ENCODE measurements around the gene UNC50. TPM values are rescaled to one million over a fixed set of nuclear protein-coding genes. Genes with fewer than 3 reads are reported as not detected.

UNC50 gene
- polyA plus RNA-seq, 2 of the 4 experiments (the other 2 are of a cell fraction) = 57.0 to 90.6 TPM

DNA sequence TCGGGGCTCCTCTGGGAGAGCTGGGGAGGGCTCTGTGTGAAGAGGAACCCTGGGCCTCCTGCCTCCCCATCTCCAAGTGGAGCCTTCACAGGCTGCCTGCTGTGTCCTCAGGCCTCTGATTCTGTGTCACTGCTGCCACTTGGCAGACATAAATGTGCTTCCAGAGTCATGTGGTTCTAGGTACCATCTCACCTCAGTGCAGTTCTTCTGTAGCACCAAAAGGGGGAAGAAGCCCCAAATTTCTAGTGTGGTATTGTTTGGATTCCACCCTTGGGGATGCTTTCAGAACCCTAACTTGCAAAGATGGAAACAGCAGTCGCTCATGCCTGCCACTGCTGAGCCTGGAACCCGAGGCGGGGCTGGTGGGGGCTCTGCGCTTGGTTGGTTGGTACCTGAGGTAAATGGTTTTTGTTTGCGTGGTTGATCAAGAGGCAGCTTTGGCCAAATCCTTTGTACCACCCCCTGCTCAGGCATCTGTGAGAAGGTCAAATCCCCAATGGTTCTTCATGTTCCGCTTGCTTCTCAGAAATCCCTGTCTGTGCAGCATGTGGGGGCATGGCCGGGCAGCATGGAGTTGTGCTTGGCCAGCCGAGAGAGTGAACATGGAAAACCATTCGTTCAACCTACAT lies 27.6 kb upstream of the UNC50 start:
- FAIRE-seq (no peak), DNase-seq (ENCODE audit: low read depth in 1 of 2, low spot score in 1 of 2) (no peak), ATAC-seq (peak in 1 of 2 experiments; percentile 43; a peak in 2 of 6 replicates)
- Histone ChIP-seq H3K4me1 (no peaks in the 10 kb centered on the region), H3K4me2 (no peak overlapping the region), H3K4me3 (no peak overlapping the region), H3K9me3 (no peaks in the 10 kb centered on the region), H3K27ac (no peak overlapping the region)
- 92% methylated on average over 9 of the region's 10 CpGs for WGBS (ENCODE audit: missing lambda C conversion rate)
- no peak for TF ChIP-seq HEYL (CRISPR knock-in tag; IDR thresholded peaks at IDR 0.05)
- TF ChIP-seq CEBPB (IDR thresholded peaks at IDR 0.05) = no peak
- TF ChIP-seq, protein P1, sequence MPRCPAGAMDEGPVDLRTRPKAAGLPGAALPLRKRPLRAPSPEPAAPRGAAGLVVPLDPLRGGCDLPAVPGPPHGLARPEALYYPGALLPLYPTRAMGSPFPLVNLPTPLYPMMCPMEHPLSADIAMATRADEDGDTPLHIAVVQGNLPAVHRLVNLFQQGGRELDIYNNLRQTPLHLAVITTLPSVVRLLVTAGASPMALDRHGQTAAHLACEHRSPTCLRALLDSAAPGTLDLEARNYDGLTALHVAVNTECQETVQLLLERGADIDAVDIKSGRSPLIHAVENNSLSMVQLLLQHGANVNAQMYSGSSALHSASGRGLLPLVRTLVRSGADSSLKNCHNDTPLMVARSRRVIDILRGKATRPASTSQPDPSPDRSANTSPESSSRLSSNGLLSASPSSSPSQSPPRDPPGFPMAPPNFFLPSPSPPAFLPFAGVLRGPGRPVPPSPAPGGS (IDR thresholded peaks at IDR 0.05) = no peak
- ChIA-PET CTCF (interaction anchor here (3.6 kb wide), 1 partner anchor 11 kb away, joined by 20 read pairs; no protein-coding TSS in a partner anchor), POLR2A (no interaction called here)

GRCh38 chr2:98582523-98582922 lies 25.9 kb upstream of the UNC50 start:
- ChIA-PET POLR2A (no interaction called here), CTCF (no interaction called here)
- FAIRE-seq = no peak
- no peaks in the 10 kb centered on the region for H3K4me1 ChIP-seq
- WGBS (ENCODE audit: missing lambda C conversion rate) = 93% methylated on average over 9 of the region's 9 CpGs
- TF ChIP-seq POLR2A (IDR thresholded peaks at IDR 0.05; ENCODE audit: low read length) (no peak), CBX8 (IDR thresholded peaks at IDR 0.05) (no peak), POLR2AphosphoS2 (conservative IDR thresholded peaks at IDR 0.05; ENCODE audit: low read length) (no peak), ESRRA (IDR thresholded peaks at IDR 0.05; ENCODE audit: borderline replicate concordance, low read length) (no peak)
- TF ChIP-seq, protein P2, sequence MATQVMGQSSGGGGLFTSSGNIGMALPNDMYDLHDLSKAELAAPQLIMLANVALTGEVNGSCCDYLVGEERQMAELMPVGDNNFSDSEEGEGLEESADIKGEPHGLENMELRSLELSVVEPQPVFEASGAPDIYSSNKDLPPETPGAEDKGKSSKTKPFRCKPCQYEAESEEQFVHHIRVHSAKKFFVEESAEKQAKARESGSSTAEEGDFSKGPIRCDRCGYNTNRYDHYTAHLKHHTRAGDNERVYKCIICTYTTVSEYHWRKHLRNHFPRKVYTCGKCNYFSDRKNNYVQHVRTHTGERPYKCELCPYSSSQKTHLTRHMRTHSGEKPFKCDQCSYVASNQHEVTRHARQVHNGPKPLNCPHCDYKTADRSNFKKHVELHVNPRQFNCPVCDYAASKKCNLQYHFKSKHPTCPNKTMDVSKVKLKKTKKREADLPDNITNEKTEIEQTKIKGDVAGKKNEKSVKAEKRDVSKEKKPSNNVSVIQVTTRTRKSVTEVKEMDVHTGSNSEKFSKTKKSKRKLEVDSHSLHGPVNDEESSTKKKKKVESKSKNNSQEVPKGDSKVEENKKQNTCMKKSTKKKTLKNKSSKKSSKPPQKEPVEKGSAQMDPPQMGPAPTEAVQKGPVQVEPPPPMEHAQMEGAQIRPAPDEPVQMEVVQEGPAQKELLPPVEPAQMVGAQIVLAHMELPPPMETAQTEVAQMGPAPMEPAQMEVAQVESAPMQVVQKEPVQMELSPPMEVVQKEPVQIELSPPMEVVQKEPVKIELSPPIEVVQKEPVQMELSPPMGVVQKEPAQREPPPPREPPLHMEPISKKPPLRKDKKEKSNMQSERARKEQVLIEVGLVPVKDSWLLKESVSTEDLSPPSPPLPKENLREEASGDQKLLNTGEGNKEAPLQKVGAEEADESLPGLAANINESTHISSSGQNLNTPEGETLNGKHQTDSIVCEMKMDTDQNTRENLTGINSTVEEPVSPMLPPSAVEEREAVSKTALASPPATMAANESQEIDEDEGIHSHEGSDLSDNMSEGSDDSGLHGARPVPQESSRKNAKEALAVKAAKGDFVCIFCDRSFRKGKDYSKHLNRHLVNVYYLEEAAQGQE (IDR thresholded peaks at IDR 0.05) = no peak
- TF ChIP-seq, protein P3, sequence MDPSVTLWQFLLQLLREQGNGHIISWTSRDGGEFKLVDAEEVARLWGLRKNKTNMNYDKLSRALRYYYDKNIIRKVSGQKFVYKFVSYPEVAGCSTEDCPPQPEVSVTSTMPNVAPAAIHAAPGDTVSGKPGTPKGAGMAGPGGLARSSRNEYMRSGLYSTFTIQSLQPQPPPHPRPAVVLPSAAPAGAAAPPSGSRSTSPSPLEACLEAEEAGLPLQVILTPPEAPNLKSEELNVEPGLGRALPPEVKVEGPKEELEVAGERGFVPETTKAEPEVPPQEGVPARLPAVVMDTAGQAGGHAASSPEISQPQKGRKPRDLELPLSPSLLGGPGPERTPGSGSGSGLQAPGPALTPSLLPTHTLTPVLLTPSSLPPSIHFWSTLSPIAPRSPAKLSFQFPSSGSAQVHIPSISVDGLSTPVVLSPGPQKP (IDR thresholded peaks at IDR 0.05; ENCODE audit: low read depth, low read length) = no peak
- no peak for ATAC-seq
- H3K4me2 ChIP-seq = no peak overlapping the region
- H3K27ac ChIP-seq = no peak overlapping the region
- no peak overlapping the region for H3K4me3 ChIP-seq
- DNase-seq (ENCODE audit: low read depth in 1 of 2, low spot score in 1 of 2) = no peak
- H3K9me3 ChIP-seq = no peaks in the 10 kb centered on the region

DNA sequence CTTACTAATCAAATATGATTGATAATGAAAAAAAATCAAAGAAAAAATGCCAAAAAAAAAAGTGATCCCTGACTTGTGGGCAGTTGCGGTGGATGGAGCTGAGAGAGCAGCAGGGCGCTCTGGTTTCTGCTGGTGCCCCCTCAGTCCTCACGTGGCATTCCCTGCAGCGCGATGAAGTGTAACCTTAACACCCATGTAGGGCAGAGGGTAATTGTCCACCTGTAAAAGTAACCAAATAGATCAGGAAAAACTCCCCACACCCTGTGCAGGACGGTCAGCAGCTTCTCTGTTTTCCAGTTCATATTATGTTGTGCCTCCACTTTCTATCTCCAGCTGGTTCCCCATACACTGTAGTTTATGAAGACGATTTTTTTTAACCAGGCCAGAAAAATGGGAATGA lies 25.1 kb upstream of the UNC50 start:
- DNase-seq (ENCODE audit: low read depth in 1 of 2, low spot score in 1 of 2) = no peak
- Histone ChIP-seq H3K4me3 (no peak overlapping the region), H3K9me3 (no peaks in the 10 kb centered on the region), H3K4me2 (no peak overlapping the region), H3K27ac (no peak overlapping the region), H3K4me1 (no peaks in the 10 kb centered on the region)
- POLR2A ChIA-PET = no interaction called here
- no peak for FAIRE-seq
- ATAC-seq = no peak
- WGBS (ENCODE audit: missing lambda C conversion rate) = 93% methylated on average over 7 of the region's 7 CpGs
- TF ChIP-seq USF2 (IDR thresholded peaks at IDR 0.05) (no peak), KDM5A (IDR thresholded peaks at IDR 0.05) (no peak), ZNF302 (CRISPR knock-in tag; IDR thresholded peaks at IDR 0.05) (no peak), FOXS1 (CRISPR knock-in tag; IDR thresholded peaks at IDR 0.05) (no peak), ZFP36 (IDR thresholded peaks at IDR 0.05; ENCODE audit: borderline replicate concordance, partially characterized antibody) (no peak), TP53 (CRISPR knock-in tag; IDR thresholded peaks at IDR 0.05) (no peak), HOXA7 (CRISPR knock-in tag; IDR thresholded peaks at IDR 0.05) (no peak), CBX8 (IDR thresholded peaks at IDR 0.05) (no peak), GATA3 (IDR thresholded peaks at IDR 0.05; ENCODE audit: borderline replicate concordance) (no peak), NR3C1 (IDR thresholded peaks at IDR 0.05) (no peak), MAZ (IDR thresholded peaks at IDR 0.05; ENCODE audit: borderline replicate concordance, low read depth, low read length) (no peak), CHD4 (IDR thresholded peaks at IDR 0.05; ENCODE audit: borderline replicate concordance) (no peak), MYC (IDR thresholded peaks at IDR 0.05; ENCODE audit: borderline replicate concordance, low read length) (no peak), HOXB5 (CRISPR knock-in tag; IDR thresholded peaks at IDR 0.05) (no peak), RARB (CRISPR knock-in tag; IDR thresholded peaks at IDR 0.05) (no peak), POLR2AphosphoS2 (conservative IDR thresholded peaks at IDR 0.05; ENCODE audit: low read length) (no peak)
- TF ChIP-seq, protein P4, sequence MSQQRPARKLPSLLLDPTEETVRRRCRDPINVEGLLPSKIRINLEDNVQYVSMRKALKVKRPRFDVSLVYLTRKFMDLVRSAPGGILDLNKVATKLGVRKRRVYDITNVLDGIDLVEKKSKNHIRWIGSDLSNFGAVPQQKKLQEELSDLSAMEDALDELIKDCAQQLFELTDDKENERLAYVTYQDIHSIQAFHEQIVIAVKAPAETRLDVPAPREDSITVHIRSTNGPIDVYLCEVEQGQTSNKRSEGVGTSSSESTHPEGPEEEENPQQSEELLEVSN (IDR thresholded peaks at IDR 0.05; ENCODE audit: borderline replicate concordance, low read depth) = no peak
- TF ChIP-seq, protein P3 (IDR thresholded peaks at IDR 0.05; ENCODE audit: low read depth, low read length) = no peak
- CTCF ChIA-PET = interaction anchor here (0.8 to 1.5 kb wide), 2 partner anchors 14 to 171 kb away, joined by 4 read pairs; no protein-coding TSS in a partner anchor
